GM12878 (cell line): ENCODE results near the gene H2AZ2. TPM values are rescaled to one million over a fixed set of nuclear protein-coding genes. Genes with fewer than 3 reads are reported as not detected.

Experiments
- ATAC-seq: fragments of 200-7000 bp; cut with Tn5 transposase; 3 replicates; pipeline ENCODE4 v1.9.1; 2020; ENCODE audit warnings: mild to moderate bottlenecking, moderate library complexity
- BruUV-seq: library from RNA; stranded (reverse); fragments of 400-500 nt; replicated peaks from 2 replicates; lab custom pipeline; 2021; lab: Mats Ljungman, UMichigan
- CTCF ChIA-PET: fragments of 300-600 bp; sonication (Branson Sonifier 250); formaldehyde crosslinking; extraction: SDS; loops from one replicate; lab custom pipeline; 2021; ENCODE audit warnings: inconsistent platforms; lab: Yijun Ruan, JAX
- POLR2A ChIA-PET: fragments of 350-600 bp; formaldehyde crosslinking; extraction: SDS; loops from one replicate; lab custom pipeline; 2021; ENCODE audit warnings: inconsistent platforms; lab: Charles Lee
- RAD21 ChIA-PET: fragments of 300-600 bp; sonication (Branson Sonifier 250); formaldehyde crosslinking; loops from one replicate; lab custom pipeline; 2023; ENCODE audit warnings: antibody characterized with exemption; ENCODE audit not compliant: unreplicated experiment; lab: Charles Lee
- SMC1A ChIA-PET: fragments of 300-600 bp; sonication (Branson Sonifier 250); formaldehyde crosslinking; loops from one replicate; lab custom pipeline; 2023; ENCODE audit not compliant: unreplicated experiment, uncharacterized antibody; lab: Charles Lee
- DNase-seq: peaks from one replicate; pipeline ENCODE4 v3.0.0-alpha.2; 2011; ENCODE audit warnings: low read depth, low spot score
- FAIRE-seq: peaks from 3 replicates; lab custom pipeline; 2011; peaks lifted over from hg19 to GRCh38; lab: Jason Lieb, UNC
- H2AFZ ChIP-seq: 2 replicates; pipeline ENCODE4 v1.6.0; 2011; ENCODE audit warnings: low read depth, low read length, control low read depth; ENCODE audit not compliant: control insufficient read depth
- H3K27ac ChIP-seq: 2 replicates; pipeline ENCODE4 v1.5.1; 2011; ENCODE audit warnings: control low read depth; ENCODE audit not compliant: control insufficient read depth, insufficient read depth
- H3K27me3 ChIP-seq, 2 experiments: replicated peaks in 1 of 2; 2 replicates each; pipeline versions ENCODE4 v1.6.0 to v1.6.1; 2011; ENCODE audit warnings: low read length in 1 of 2; ENCODE audit not compliant: control insufficient read depth in 2 of 2, insufficient read depth in 2 of 2
- H3K36me3 ChIP-seq, 2 experiments: 2 replicates each; pipeline ENCODE4 v1.5.1; 2011; ENCODE audit warnings: low read length in 1 of 2; ENCODE audit not compliant: control insufficient read depth in 2 of 2, insufficient read depth in 2 of 2
- H3K4me1 ChIP-seq: 2 replicates; pipeline ENCODE4 v1.6.1; 2011; ENCODE audit warnings: mild to moderate bottlenecking, low read length, moderate library complexity, mixed read lengths; ENCODE audit not compliant: control insufficient read depth, insufficient read depth
- H3K4me2 ChIP-seq: 2 replicates; pipeline ENCODE4 v1.6.0; 2011; ENCODE audit warnings: control low read depth; ENCODE audit not compliant: control insufficient read depth, insufficient read depth
- H3K4me3 ChIP-seq: fragments of 200-600 bp; sonication (generic); 2 replicates; pipeline ENCODE4 v1.5.1; 2016
- H3K79me2 ChIP-seq: 2 replicates; pipeline ENCODE4 v1.6.0; 2011; ENCODE audit warnings: low read length; ENCODE audit not compliant: control insufficient read depth, insufficient read depth
- H3K9ac ChIP-seq: 2 replicates; pipeline ENCODE4 v1.8.0; 2011; ENCODE audit warnings: low read length, control low read depth, mixed read lengths; ENCODE audit not compliant: control insufficient read depth, insufficient read depth
- H3K9me3 ChIP-seq: replicated peaks from 3 replicates; pipeline ENCODE4 v1.5.1; 2011; ENCODE audit warnings: mild to moderate bottlenecking, low read length; ENCODE audit not compliant: control insufficient read depth, insufficient read depth
- H4K20me1 ChIP-seq: 2 replicates; pipeline ENCODE4 v1.6.0; 2011; ENCODE audit not compliant: control insufficient read depth, insufficient read depth
- CBX3 ChIP-seq: fragments of 200-600 bp; sonication (generic); IDR thresholded peaks from 2 replicates; pipeline ENCODE4 v1.6.1; 2016; ENCODE audit warnings: low read depth, borderline replicate concordance
- IKZF2 ChIP-seq, 2 experiments: fragments of 450-650 bp; IDR thresholded peaks; 2 replicates each; pipeline ENCODE4 v1.6.1; 2017; ENCODE audit warnings: mild to moderate bottlenecking in 2 of 2, moderate library complexity in 2 of 2
- WGBS: methylation state at CpG from one replicate; pipeline ENCODE4 v1.1.6; 2016; ENCODE audit warnings: low lambda C conversion rate; ENCODE audit not compliant: insufficient replicate concordance, insufficient coverage; ENCODE audit errors: missing lambda C conversion rate; 5-methylcytosine and 5-hydroxymethylcytosine counted together
- in situ Hi-C: fragments of 300-500 bp; cut with MboI; formaldehyde crosslinking; loops from 9 replicates; pipeline ENCODE4 v1.14.3; 2018; ENCODE audit warnings: mixed read lengths
- intact Hi-C: fragments of 100-400 bp; cut with micrococcal nuclease; formaldehyde crosslinking; loops from one replicate; pipeline ENCODE4 v1.14.2; 2022; ENCODE audit not compliant: unreplicated experiment
- polyA plus RNA-seq, 11 experiments: library from polyadenylated mRNA; depleted of rRNA in 4 of 11; unstranded in 6 of 11; stranded (reverse) in 5 of 11; fragments of >200 nt; fragmentation: Nextera tagmentation in 4 of 11; fragmentation: Illumina TruSeq in 1 of 11; extraction: Ambion mirVana in 4 of 11; extraction: Trizol in 1 of 11; gene quantifications; 1 replicate in 1 of 11; 2 replicates in 10 of 11; pipeline versions ENCODE4 v1.2.1 to v1.2.3, GENCODE V29; 2011 to 2016; ENCODE audit warnings: inconsistent platforms in 2 of 11, missing spikeins in 2 of 11, low read depth in 1 of 11
- total RNA-seq, 4 experiments: library from RNA; depleted of rRNA in 3 of 4; stranded (reverse); fragments of >200 nt in 3 of 4; fragmentation: Illumina TruSeq in 1 of 4; extraction: Trizol in 1 of 4; gene quantifications; 2 replicates each; pipeline versions ENCODE4 v1.2.1 to v1.2.3, GENCODE V29; 2013 to 2021
- TF ChIP-seq, protein P1 (sequence below): IDR thresholded peaks from 2 replicates; pipeline ENCODE4 v1.6.1; 2011; ENCODE audit warnings: borderline replicate concordance, low read depth, mild to moderate bottlenecking, moderate library complexity, mixed read lengths, low read length; ENCODE audit not compliant: insufficient read depth; ENCODE audit errors: extremely low read length
- TF ChIP-seq, protein P2 (sequence below): fragments of 450-650 bp; IDR thresholded peaks from 2 replicates; pipeline ENCODE4 v1.6.1; 2018; ENCODE audit warnings: mild to moderate bottlenecking, low read depth, moderate library complexity; ENCODE audit not compliant: partially characterized antibody
- TF ChIP-seq, protein P3 (sequence below): IDR thresholded peaks from 2 replicates; pipeline ENCODE4 v1.6.1; 2011; ENCODE audit warnings: borderline replicate concordance, low read depth, mild to moderate bottlenecking, moderate library complexity, low read length; ENCODE audit not compliant: insufficient read depth, poor library complexity, severe bottlenecking

H2AZ2 gene
- total and polyA plus RNA-seq, 10 of the 15 experiments (the other 5 are each of a cell fraction or from before 2014, with no cell fraction given) = 118 to 366 (median 223) TPM

DNA sequence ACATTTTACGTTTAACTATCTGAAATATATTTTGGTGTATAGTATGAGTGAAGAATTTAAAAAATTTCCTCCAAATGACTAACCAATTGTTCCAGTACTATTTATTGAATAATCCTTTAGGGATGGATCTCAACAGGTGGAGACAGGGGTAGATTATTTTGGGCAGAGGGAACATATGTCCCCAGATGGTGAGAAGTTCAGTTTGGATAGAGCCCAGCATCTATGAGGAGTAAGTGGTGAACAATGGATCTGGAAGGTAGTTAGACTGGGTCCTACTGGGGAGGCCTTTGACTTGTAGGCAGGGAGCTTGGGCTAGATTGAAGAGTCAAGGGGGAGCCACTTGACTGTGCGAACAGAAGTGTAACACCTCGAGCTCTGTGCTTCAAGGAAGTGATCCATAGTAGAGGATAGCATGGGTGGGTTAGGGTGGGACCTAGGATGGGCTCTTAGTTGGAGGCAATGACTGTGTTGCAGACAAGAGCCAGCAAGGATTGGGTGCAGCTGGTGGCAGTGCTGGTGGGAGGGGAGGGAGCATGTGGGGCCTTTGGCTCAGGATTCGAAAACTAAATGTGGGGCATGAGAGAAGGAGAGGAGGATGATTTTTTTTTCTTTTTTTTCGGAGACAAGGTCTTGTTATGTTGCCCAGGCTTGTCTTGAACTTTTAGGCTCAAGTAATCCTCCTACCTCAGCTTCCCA, 41.3 kb upstream of the H2AZ2 start:
- ChIA-PET CTCF (interaction anchor here (1.0 to 1.1 kb wide), 2 partner anchors 9 to 85 kb away, joined by 3 to 4 read pairs; no protein-coding TSS in a partner anchor), RAD21 (no interaction called here)

More for the DNA sequence above, 41.3 kb upstream of the H2AZ2 start:
- POLR2A ChIA-PET = no interaction called here
- TF ChIP-seq, protein P1, sequence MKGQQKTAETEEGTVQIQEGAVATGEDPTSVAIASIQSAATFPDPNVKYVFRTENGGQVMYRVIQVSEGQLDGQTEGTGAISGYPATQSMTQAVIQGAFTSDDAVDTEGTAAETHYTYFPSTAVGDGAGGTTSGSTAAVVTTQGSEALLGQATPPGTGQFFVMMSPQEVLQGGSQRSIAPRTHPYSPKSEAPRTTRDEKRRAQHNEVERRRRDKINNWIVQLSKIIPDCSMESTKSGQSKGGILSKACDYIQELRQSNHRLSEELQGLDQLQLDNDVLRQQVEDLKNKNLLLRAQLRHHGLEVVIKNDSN = no peak
- TF ChIP-seq IKZF2 (IDR thresholded peaks at IDR 0.05) = no peak
- TF ChIP-seq, protein P2, sequence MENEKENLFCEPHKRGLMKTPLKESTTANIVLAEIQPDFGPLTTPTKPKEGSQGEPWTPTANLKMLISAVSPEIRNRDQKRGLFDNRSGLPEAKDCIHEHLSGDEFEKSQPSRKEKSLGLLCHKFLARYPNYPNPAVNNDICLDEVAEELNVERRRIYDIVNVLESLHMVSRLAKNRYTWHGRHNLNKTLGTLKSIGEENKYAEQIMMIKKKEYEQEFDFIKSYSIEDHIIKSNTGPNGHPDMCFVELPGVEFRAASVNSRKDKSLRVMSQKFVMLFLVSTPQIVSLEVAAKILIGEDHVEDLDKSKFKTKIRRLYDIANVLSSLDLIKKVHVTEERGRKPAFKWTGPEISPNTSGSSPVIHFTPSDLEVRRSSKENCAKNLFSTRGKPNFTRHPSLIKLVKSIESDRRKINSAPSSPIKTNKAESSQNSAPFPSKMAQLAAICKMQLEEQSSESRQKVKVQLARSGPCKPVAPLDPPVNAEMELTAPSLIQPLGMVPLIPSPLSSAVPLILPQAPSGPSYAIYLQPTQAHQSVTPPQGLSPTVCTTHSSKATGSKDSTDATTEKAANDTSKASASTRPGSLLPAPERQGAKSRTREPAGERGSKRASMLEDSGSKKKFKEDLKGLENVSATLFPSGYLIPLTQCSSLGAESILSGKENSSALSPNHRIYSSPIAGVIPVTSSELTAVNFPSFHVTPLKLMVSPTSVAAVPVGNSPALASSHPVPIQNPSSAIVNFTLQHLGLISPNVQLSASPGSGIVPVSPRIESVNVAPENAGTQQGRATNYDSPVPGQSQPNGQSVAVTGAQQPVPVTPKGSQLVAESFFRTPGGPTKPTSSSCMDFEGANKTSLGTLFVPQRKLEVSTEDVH = no peak
- no peak for TF ChIP-seq CBX3
- TF ChIP-seq, protein P3, sequence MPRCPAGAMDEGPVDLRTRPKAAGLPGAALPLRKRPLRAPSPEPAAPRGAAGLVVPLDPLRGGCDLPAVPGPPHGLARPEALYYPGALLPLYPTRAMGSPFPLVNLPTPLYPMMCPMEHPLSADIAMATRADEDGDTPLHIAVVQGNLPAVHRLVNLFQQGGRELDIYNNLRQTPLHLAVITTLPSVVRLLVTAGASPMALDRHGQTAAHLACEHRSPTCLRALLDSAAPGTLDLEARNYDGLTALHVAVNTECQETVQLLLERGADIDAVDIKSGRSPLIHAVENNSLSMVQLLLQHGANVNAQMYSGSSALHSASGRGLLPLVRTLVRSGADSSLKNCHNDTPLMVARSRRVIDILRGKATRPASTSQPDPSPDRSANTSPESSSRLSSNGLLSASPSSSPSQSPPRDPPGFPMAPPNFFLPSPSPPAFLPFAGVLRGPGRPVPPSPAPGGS = no peak
- TF ChIP-seq, all 136 proteins: peak for 0
- ATAC-seq (no peak), DNase-seq (no peak), FAIRE-seq (no peak)
- Histone ChIP-seq H3K4me1 (0 out of 2 replicates have a peak, but pooled peaks cover 3% of the 10 kb centered on the region), H3K4me3 (no peak overlapping the region), H2AFZ (no peak overlapping the region), H3K9ac (no peak overlapping the region), H3K4me2 (no peak overlapping the region), H4K20me1 (no peaks in the 10 kb centered on the region), H3K27me3 (no peaks in the 10 kb centered on the region), H3K27ac (no peak overlapping the region), H3K36me3 (no peaks in the 10 kb centered on the region), H3K9me3 (no peaks in the 10 kb centered on the region), H3K79me2 (peaks cover 15% of the 10 kb centered on the region)
- SMC1A ChIA-PET = no interaction called here
- in situ Hi-C loops (no loop called here), intact Hi-C loops (loop anchor here (5.0 kb wide), 1 partner anchor 88 kb away; the partner anchor contains the start of gene MYO1G)
- WGBS = 41% methylated on average over 5 of the region's 5 CpGs
- BruUV-seq = no TSS peak
